Left ventricle myocardium superior (tissue), 1 donor: ENCODE results near the gene DHRS9. TPM values are rescaled to one million over a fixed set of nuclear protein-coding genes. Genes with fewer than 3 reads are reported as not detected.
"Not testable (repeated sequence)": the region's sequence is repeated elsewhere in the genome, so short reads cannot be mapped to it uniquely, and the experiment has no call there.

Experiments
- ATAC-seq: fragments of 200-7000 bp; cut with Tn5 transposase; one replicate; pipeline ENCODE4 v1.9.1; 2020; ENCODE audit warnings: mild to moderate bottlenecking, moderate library complexity
- DNase-seq: peaks from one replicate; pipeline ENCODE4 v3.0.0-alpha.2; 2020
- intact Hi-C: fragments of 100-400 bp; cut with micrococcal nuclease; formaldehyde crosslinking; loops from one replicate; pipeline ENCODE4 v1.11.0; 2022
- total RNA-seq: library from RNA; stranded (reverse); fragmentation: NEBNext Ultra II Directional; extraction: Animal tissue kit (Norgen Biotek cat#: 25700); gene quantifications from one replicate; pipeline ENCODE4 v1.2.1, GENCODE V29; 2021
- donor health status: DM: no; HTN: yes; CAD: no; lungs with severe emphysema.

Gene DHRS9
- total RNA-seq, 1 donor from 2014 or later = 0.74 TPM

DNA sequence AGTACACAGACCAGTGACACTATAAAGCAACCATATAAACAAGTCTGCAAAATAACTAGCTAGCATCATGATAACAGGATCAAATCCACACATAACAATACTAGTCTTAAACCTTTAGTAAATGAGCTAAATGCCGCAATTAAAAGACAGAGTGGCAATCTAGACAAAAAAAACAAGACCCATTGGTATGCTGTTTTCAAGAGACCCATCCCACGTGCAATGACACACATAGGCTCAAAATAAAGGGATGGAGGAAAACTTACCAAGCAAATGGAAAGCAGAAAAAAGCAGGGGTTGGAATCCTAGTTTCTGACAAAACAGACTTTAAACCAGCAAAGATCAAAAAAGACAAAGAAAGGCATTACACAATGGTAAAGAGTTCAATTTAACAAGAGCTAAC is 14.8 kb upstream of the DHRS9 start:
- intact Hi-C loops, DNase-seq: not testable (repeated sequence)

DNA sequence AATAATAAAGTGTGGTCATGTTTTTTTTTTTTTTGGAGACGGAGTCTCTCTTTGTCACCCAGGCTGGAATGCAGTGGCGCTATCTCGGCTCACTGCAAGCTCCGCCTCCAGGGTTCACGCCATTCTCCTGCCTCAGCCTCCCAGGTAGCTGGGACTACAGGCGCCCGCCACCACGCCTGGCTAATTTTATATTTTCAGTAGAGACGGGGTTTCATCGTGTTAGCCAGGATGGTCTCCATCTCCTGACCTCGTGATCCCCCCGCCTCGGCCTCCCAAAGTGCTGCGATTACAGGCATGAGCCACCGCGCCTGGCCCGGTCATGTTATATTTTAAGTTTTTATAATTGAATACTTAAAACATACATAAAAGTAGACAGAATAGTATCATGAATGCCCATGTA is 5.2 kb upstream of the DHRS9 start:
- DNase-seq, ATAC-seq, intact Hi-C loops: not testable (repeated sequence)

More for the DNA sequence above, 14.8 kb upstream of the DHRS9 start:
- not testable (repeated sequence) for ATAC-seq

DNA sequence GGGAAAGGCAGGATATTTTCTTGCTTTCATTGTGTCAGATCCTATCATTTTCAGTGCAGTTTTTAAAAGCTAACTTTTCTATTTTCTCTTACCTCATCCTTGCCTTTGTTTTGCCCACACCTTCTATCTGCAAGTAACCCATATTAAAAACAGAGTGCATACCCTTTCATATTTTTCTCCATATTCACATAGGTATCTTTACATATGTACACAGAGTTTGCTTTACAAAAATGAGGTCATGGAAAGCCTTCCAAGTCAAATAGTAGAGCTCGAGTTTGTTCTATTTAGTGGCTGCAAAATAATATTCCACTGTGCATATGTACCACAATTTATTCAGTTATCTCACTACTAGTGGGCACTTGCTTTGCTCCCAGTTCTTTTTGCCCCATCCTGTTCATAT is 3.9 kb upstream of the DHRS9 start:
- ATAC-seq (no peak), DNase-seq (no peak)
- intact Hi-C loops = no loop called here

DNA sequence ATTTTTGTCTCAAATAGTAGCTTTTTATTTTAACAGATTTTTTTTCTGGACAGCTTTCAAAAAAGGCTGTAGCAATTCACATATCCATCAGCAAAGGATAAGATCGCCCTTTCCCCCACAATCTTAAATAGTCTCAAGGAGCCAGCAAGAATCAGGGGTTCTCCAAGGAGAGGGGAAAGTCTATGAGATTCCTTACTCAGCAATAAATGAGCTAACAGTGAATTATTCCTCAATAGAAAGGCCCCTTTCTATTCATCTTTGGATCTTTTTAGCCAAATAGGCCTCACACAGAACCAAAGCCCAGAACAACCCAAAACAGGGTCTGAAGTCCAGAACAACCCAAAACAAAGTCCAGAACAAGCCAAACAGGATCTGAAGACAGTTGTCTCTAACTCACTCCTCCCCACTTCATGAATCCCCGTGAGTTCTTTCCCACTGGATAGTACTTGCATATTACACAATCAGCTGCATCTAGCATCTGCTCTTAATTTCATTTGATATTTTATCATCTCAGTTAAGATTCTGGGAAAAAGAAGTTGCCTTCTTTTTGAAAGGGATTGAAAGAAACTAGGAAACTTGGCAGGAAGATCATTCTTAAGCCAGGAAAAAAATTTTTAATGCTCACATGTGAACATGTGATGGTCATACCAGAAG is 3.4 kb upstream of the DHRS9 start:
- ATAC-seq (no peak), DNase-seq (no peak)
- intact Hi-C loops = no loop called here

- intact Hi-C loops = no loop called here
- ATAC-seq = no peak
- no peak for DNase-seq
Observed at GRCh38 chr2:169066897-169067296, 2.5 kb upstream of the DHRS9 start.

- intact Hi-C loops = no loop called here
- ATAC-seq (no peak), DNase-seq (no peak)
Observed at GRCh38 chr2:169069833-169070232, 470 bp downstream of the DHRS9 start.

- intact Hi-C loops = no loop called here
- ATAC-seq (peak; percentile 30), DNase-seq (no peak)
Observed at GRCh38 chr2:169071455-169071854, 2.1 kb downstream of the DHRS9 start.

DNA sequence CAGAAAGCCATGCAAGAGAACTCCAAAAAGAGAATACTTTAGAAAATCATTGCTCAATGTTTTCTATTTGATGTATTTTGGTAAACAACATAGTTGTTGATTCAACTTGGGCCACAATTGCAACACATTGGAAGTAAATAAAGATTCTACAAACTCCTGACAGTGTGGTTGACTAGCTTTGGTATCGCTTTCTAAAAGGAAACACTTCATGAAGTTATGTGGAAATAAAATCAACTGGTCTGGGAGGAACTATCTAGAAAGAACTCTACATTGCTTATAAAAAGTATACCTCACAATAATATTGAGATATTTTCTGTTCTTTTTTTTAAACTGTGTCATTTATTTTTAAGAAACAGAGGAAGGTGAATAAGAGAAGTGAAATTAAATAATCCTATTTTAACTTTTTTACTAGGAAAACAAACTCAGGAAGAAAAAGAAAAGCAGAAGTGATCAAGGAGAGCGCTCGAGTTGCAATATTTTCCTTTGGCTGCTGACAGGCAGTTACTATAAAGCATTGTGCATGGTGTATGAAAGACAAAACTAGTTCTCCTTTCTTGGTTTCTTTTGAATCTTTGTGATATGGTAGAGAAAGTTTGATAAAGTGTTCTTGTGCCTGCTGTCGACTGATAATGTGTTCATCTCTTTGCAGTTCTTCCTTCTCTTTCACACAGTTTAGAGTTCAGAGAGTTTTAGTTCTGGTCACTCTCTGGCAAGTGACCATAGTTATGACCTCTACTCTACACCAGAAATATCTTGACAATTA is 3.0 kb downstream of the DHRS9 start:
- intact Hi-C loops = no loop called here
- DNase-seq (no peak), ATAC-seq (peak; percentile 71)

GRCh38 chr2:169073211-169073962 is 4.0 kb downstream of the DHRS9 start:
- intact Hi-C loops = no loop called here
- DNase-seq = no peak
- ATAC-seq = no peak

GRCh38 chr2:169073963-169074751 is 4.8 kb downstream of the DHRS9 start:
- DNase-seq (no peak), ATAC-seq (no peak)
- intact Hi-C loops = no loop called here

DNA sequence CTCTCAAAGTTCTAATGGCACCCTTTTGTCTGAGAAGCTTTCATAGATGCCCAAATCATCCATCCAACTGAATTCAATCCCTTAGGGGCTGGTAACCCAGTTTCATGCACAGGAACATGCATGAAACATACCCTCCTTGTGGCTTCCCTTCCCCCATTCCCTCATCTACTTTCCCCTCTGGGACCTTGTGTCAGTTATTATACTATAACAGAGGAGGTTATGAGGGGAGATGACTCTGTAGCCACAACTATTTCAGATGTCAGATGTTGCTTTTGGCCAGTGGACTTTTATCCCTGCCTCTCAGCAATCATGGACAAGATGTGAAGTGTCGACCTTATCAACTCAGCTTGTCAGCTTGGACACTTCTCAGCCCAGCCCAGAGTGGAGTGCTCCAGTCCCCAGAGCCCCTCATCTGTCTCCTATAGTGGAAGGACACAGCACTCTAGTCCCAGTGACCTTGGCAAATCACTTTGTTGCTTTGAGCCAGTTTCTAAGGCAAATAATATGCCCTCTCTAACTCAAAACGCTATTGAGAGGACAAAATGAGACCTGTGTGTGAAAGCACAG is 8.4 kb downstream of the DHRS9 start:
- intact Hi-C loops = no loop called here
- no peak for DNase-seq
- peak; percentile 92 for ATAC-seq

GRCh38 chr2:169080250-169081069 is 11.1 kb downstream of the DHRS9 start:
- no peak for DNase-seq

DNA sequence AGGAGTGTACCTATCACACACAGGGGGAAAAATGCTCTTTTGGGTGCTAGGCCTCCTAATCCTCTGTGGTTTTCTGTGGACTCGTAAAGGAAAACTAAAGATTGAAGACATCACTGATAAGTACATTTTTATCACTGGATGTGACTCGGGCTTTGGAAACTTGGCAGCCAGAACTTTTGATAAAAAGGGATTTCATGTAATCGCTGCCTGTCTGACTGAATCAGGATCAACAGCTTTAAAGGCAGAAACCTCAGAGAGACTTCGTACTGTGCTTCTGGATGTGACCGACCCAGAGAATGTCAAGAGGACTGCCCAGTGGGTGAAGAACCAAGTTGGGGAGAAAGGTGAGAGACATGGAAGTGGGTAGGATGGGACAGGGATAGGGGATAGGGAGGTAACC is 12.2 kb downstream of the DHRS9 start:
- no peak for DNase-seq
- no peak for ATAC-seq
- intact Hi-C loops = no loop called here

More at GRCh38 chr2:169080250-169081069, 11.1 kb downstream of the DHRS9 start:
- peak; percentile 39 for ATAC-seq
- intact Hi-C loops = no loop called here

DNA sequence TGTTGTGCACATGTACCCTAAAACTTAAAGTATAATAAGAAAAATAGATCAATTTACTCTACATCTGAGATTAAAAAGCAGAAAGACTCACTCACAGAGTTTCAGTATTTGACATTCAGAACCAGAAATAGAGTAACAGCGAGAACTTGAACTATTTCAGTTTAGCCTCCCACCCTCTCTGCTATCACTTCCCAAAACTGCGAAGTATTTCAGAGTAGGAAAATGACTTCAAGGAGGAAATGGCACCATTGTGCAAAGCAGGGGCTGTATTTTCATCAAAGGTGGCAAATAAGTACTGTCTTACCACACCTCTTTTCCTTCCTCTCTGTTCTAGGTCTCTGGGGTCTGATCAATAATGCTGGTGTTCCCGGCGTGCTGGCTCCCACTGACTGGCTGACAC is 13.6 kb downstream of the DHRS9 start:
- DNase-seq (no peak), ATAC-seq (no peak)
- intact Hi-C loops = no loop called here

DNA sequence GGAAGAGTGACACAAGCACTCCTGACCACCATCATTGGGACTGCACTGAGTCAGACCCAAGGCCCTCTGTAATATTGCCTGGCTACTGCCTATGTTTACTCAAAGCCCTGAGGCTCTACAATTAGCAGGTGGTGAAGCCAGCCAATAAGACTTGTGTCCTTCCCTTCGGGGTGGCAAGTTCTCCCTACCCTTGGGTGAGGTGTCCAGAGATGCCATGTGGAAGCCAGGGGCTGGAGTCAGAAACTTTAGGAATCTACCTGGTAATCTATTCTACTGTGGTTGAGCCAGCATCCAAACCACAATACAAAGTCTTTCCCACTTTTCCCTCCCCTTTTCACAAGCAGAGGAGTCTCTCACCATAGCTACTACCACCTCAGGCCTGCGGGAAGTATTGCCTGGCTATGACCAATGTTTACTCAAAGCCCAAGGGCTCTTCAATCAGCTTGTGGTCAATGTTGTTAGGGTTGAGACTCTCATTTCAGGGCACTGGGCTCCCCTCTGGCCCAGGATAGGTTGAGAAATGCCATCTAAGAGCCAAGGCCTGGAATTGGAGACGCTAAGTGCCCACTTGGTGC is 17.6 kb downstream of the DHRS9 start:
- DNase-seq (no peak), ATAC-seq (no peak)
- intact Hi-C loops = no loop called here

DNA sequence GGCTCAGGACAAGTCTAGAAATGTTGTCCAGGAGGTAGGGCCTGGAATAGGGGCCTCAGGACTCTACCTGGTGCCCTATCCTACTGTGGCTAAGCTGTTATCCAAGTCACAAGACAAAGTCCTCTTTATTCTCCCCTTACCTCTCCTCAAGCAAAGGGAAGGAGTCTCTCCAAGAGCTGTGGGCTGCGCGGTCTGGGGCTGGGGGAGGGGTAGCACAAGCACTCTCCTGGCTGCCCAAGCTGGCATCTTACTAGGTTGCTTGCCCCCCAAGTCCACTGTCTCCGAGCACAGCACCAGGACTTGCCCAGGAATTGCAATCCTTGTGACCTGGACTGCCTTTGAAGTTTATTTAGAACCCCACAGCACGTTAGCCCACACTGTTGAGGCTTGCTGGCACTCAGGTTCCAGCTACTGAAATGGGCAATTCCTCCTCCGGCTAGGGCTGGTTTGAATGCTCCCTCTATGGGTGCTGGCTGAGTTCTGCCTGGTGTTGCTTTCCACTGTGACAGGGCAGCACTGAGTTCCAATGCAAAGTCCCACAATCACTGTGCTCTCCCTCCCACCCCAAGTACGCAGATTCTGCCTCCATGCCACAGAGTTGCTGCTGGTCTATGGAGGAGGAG is 18.5 kb downstream of the DHRS9 start:
- intact Hi-C loops = no loop called here
- ATAC-seq (peak; percentile 27), DNase-seq (no peak)

- ATAC-seq = no peak
- intact Hi-C loops = no loop called here
- DNase-seq = no peak
Observed at GRCh38 chr2:169089182-169089581, 19.8 kb downstream of the DHRS9 start.
